ENCODE results near the gene NAA60. TPM values are rescaled to one million over a fixed set of nuclear protein-coding genes. Genes with fewer than 3 reads are reported as not detected.
A peak's percentile ranks its signal among the peaks of the same experiment; 100 is the strongest.

The NAA60 gene
- polyA plus RNA-seq, 1 donor from 2014 or later, result 32.0 TPM

DNA sequence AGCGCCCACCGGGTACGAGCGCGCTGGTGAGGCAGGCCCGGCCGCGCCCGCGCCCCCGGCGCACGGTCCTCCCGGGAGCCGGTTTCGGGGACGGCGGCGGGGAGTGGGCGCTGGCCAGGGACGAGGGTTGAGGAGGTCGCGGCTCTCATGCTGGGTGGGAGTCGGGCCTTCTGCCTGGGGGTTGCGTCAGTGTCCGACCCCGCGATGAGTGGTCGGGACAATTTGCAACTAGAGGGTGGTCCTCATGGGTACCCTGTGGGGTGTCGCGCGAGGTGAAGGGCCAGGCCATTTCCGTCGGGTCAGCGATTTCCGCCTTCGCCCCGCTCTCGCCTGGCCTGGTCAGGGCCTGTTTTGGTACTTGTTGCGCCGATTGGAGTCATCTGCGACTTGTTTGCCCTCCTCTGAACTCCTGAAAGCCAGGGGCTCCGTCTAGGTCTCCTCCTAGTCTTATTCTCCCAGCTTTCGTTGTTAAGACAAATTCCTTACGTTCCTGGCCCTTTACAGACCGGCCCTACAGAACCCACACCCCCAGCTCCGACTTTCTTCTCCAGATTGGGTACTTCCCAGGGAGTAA lies 14.9 kb downstream of the NAA60 start:
- Histone ChIP-seq H4K20me1 (ENCODE audit: insufficient read depth) (no peaks in the 10 kb centered on the region), H3K27ac (ENCODE audit: low read length) (no peak overlapping the region), H3K27me3 (ENCODE audit: insufficient read depth, low read depth, low read length) (no peaks in the 10 kb centered on the region), H3K4me3 (ENCODE audit: low read length) (peak overlapping the region; percentile 96), H3K79me2 (replicated peaks; ENCODE audit: insufficient read depth, low read length) (peaks cover 45% of the 10 kb centered on the region), H3K4me2 (ENCODE audit: low read length) (peak overlapping the region; percentile 52), H3K36me3 (ENCODE audit: insufficient read depth, low read length) (no peaks in the 10 kb centered on the region), H3K9me3 (ENCODE audit: low read length) (no peaks in the 10 kb centered on the region), H3K9me2 (ENCODE audit: insufficient read depth, low read length) (no peaks in the 10 kb centered on the region), H3K9ac (ENCODE audit: low read length) (peak overlapping the region; percentile 92), H2AFZ (ENCODE audit: low read depth, low read length) (no peak overlapping the region), H3F3A (ENCODE audit: insufficient read depth, low read length, poor library complexity, severe bottlenecking) (no peaks in the 10 kb centered on the region)
- TF ChIP-seq RAD21 (conservative IDR thresholded peaks at IDR 0.05), result no peak
- TF ChIP-seq SMC3 (conservative IDR thresholded peaks at IDR 0.05; ENCODE audit: poor library complexity), result no peak
- TF ChIP-seq, protein P1, sequence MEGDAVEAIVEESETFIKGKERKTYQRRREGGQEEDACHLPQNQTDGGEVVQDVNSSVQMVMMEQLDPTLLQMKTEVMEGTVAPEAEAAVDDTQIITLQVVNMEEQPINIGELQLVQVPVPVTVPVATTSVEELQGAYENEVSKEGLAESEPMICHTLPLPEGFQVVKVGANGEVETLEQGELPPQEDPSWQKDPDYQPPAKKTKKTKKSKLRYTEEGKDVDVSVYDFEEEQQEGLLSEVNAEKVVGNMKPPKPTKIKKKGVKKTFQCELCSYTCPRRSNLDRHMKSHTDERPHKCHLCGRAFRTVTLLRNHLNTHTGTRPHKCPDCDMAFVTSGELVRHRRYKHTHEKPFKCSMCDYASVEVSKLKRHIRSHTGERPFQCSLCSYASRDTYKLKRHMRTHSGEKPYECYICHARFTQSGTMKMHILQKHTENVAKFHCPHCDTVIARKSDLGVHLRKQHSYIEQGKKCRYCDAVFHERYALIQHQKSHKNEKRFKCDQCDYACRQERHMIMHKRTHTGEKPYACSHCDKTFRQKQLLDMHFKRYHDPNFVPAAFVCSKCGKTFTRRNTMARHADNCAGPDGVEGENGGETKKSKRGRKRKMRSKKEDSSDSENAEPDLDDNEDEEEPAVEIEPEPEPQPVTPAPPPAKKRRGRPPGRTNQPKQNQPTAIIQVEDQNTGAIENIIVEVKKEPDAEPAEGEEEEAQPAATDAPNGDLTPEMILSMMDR (IDR thresholded peaks at IDR 0.05; ENCODE audit: poor library complexity, severe bottlenecking), result no peak
- no peak for TF ChIP-seq TAF1 (IDR thresholded peaks at IDR 0.05; ENCODE audit: low read depth)
- no peak for TF ChIP-seq MXI1 (conservative IDR thresholded peaks at IDR 0.05; ENCODE audit: poor library complexity, severe bottlenecking)
- no peak for TF ChIP-seq POLR2AphosphoS5 (IDR thresholded peaks at IDR 0.05)
- no peak for TF ChIP-seq EZH2 (IDR thresholded peaks at IDR 0.05; ENCODE audit: borderline replicate concordance, insufficient read depth, low read length, poor library complexity, severe bottlenecking)
- no peak for TF ChIP-seq EP300 (conservative IDR thresholded peaks at IDR 0.05; ENCODE audit: poor library complexity, severe bottlenecking)
- TF ChIP-seq REST (IDR thresholded peaks at IDR 0.05; ENCODE audit: borderline replicate concordance), result no peak

GRCh38 chr16:3458852-3459361 lies 15.4 kb downstream of the NAA60 start:
- H3K27me3 ChIP-seq (ENCODE audit: insufficient read depth, low read depth, low read length), result no peaks in the 10 kb centered on the region
- no peak overlapping the region for H2AFZ ChIP-seq (ENCODE audit: low read depth, low read length)
- no peaks in the 10 kb centered on the region for H3F3A ChIP-seq (ENCODE audit: insufficient read depth, low read length, poor library complexity, severe bottlenecking)

More at GRCh38 chr16:3458852-3459361, 15.4 kb downstream of the NAA60 start:
- H3K9me3 ChIP-seq (ENCODE audit: low read length), result no peaks in the 10 kb centered on the region
- H3K79me2 ChIP-seq (replicated peaks; ENCODE audit: insufficient read depth, low read length), result peaks cover 51% of the 10 kb centered on the region
- TF ChIP-seq, protein P1 (IDR thresholded peaks at IDR 0.05; ENCODE audit: poor library complexity, severe bottlenecking), result no peak
- no peak for TF ChIP-seq POLR2AphosphoS5 (IDR thresholded peaks at IDR 0.05)
- no peak for TF ChIP-seq REST (IDR thresholded peaks at IDR 0.05; ENCODE audit: borderline replicate concordance)
- TF ChIP-seq TAF1 (IDR thresholded peaks at IDR 0.05; ENCODE audit: low read depth), result no peak
- TF ChIP-seq MXI1 (conservative IDR thresholded peaks at IDR 0.05; ENCODE audit: poor library complexity, severe bottlenecking), result no peak
- TF ChIP-seq SMC3 (conservative IDR thresholded peaks at IDR 0.05; ENCODE audit: poor library complexity), result no peak
- no peak for TF ChIP-seq RAD21 (conservative IDR thresholded peaks at IDR 0.05)
- no peak for TF ChIP-seq EZH2 (IDR thresholded peaks at IDR 0.05; ENCODE audit: borderline replicate concordance, insufficient read depth, low read length, poor library complexity, severe bottlenecking)
- peak overlapping the region; percentile 96 for H3K4me3 ChIP-seq (ENCODE audit: low read length)
- no peaks in the 10 kb centered on the region for H3K9me2 ChIP-seq (ENCODE audit: insufficient read depth, low read length)
- no peak overlapping the region for H3K27ac ChIP-seq (ENCODE audit: low read length)
- peak overlapping the region; percentile 52 for H3K4me2 ChIP-seq (ENCODE audit: low read length)
- no peaks in the 10 kb centered on the region for H4K20me1 ChIP-seq (ENCODE audit: insufficient read depth)
- H3K36me3 ChIP-seq (ENCODE audit: insufficient read depth, low read length), result no peaks in the 10 kb centered on the region
- H3K9ac ChIP-seq (ENCODE audit: low read length), result peak overlapping the region; percentile 92

Data from neural cell (in vitro differentiated cells).